Astrocyte of the cerebellum (primary cell): ENCODE results near the gene OTOGL.
"Not testable (repeated sequence)": the region's sequence is repeated elsewhere in the genome, so short reads cannot be mapped to it uniquely, and the experiment has no call there.

Source experiments
- DNase-seq: peaks from one replicate; pipeline ENCODE4 v3.0.0-alpha.2; 2011; ENCODE audit warnings: low read depth
- H3K4me3 ChIP-seq: 2 replicates; pipeline ENCODE4 v1.5.1; 2011; ENCODE audit warnings: mild to moderate bottlenecking, low read depth, low read length, moderate library complexity
- in situ Hi-C: cut with HindIII; loops from 2 replicates; pipeline ENCODE4 v1.10.0; 2017; ENCODE audit warnings: low sequenced_read_pairs
- TF ChIP-seq, protein P1 (sequence below): IDR thresholded peaks from 2 replicates; pipeline ENCODE4 v1.5.1; 2012; ENCODE audit warnings: low read length, low read depth, moderate library complexity, mild to moderate bottlenecking; ENCODE audit errors: missing control alignments

Gene OTOGL

DNA sequence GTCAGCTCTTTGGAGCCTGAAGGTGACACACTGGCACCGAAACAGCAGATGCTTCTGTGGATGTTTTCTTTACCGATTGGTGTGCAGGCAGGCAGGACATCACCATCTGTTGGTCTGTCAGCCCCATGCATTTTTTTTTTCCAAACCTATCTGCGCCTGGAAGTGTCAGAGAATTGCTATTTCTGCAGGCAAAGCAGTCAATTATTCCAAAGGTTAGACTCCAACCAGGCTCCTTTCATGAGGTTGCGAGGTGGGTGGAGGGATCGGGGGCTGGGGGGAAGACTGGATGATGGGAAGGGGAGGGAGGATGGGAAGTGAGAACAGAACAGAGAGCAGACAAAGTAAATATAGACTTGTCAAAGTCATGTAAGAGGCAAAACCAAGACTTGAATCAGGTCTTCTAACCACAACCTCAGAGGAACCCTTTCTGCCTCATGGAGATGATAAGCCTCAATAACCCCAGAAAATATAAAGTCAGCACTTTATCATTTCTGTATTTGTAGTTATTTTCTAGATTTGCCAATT lies 117.7 kb downstream of the OTOGL start:
- H3K4me3 ChIP-seq: no peak overlapping the region
- TF ChIP-seq, protein P1, sequence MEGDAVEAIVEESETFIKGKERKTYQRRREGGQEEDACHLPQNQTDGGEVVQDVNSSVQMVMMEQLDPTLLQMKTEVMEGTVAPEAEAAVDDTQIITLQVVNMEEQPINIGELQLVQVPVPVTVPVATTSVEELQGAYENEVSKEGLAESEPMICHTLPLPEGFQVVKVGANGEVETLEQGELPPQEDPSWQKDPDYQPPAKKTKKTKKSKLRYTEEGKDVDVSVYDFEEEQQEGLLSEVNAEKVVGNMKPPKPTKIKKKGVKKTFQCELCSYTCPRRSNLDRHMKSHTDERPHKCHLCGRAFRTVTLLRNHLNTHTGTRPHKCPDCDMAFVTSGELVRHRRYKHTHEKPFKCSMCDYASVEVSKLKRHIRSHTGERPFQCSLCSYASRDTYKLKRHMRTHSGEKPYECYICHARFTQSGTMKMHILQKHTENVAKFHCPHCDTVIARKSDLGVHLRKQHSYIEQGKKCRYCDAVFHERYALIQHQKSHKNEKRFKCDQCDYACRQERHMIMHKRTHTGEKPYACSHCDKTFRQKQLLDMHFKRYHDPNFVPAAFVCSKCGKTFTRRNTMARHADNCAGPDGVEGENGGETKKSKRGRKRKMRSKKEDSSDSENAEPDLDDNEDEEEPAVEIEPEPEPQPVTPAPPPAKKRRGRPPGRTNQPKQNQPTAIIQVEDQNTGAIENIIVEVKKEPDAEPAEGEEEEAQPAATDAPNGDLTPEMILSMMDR: no peak
- in situ Hi-C loops: no loop called here
- no peak for DNase-seq

DNA sequence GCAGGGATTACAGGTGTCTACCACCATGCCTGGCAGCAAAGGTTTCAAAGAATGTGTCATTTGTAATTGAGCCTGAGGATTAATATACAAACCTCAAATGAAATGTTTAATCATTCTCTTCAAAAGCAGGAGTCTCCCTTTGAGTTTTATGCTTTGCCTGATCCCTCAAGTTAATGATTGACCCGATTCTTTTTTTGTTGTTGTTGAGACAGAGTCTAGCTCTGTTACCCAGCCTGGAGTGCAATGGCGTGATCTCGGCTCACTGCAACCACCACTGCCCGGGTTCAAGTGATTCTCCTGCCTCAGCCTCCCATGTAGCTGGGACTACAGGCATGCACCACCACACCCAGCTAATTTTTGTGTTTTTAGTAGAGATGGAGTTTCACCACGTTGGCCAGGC lies 119.6 kb downstream of the OTOGL start:
- in situ Hi-C loops, DNase-seq, H3K4me3 ChIP-seq: not testable (repeated sequence)

DNA sequence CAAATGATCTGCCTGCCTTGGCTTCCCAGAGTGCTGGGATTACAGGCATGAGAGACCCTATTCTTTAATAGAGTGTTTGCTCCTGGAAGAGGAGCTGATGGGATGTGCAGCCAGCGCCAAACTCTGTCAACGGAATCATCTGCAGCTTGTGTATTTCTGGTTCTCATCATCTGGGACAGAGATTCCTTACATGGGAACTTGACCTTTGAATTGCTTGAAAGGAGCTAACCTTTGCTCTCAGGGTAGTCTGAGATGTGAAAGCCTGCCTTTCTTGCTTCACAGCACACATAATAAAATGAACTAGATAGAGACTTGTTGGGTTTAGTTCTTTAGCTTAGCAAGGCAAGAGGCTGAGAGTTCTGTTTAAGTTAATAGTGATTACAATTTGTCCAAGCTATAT lies 120.0 kb downstream of the OTOGL start:
- TF ChIP-seq, protein P1: no peak
- H3K4me3 ChIP-seq: no peak overlapping the region
- no peak for DNase-seq
- in situ Hi-C loops: no loop called here

DNA sequence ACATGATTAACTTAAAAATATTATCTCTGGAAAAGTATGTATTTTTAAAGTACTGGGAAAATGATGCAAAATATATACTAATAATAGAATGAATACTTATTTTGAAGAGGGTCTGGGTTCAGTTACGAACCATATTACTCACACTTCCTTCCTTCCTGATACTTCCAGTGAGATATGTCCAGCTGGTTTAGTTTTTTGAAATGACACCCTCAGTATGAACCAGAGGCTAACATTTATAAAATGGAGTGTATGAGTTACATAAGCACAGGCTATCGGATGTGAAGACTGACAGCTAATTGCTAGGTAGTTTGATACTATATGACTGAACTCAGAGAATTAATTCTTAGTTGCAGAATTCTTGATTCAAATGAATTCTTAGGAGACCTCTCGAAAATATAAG lies 122.9 kb downstream of the OTOGL start:
- DNase-seq: no peak
- TF ChIP-seq, protein P1: no peak
- in situ Hi-C loops: no loop called here
- no peak overlapping the region for H3K4me3 ChIP-seq

DNA sequence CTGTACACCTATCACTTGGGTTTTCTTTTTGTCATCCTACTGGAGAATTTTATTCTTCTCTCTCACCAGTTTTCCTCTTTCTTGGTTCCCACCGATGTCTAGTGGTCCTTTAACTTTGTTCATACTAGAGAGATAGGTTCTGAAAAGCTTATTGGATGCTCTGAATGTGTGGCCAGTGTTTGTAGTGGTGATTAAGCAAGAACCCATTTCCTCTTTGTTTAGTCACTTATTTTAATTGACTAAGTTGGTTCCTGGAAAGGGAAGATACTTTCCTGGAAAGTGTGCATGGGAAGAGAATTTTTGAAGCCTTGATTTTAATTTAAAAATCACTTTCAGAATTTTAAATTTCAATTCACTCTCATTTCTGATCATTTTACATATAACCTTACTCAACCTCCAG lies 127.2 kb downstream of the OTOGL start:
- TF ChIP-seq, protein P1: no peak
- in situ Hi-C loops: no loop called here
- DNase-seq: no peak

DNA sequence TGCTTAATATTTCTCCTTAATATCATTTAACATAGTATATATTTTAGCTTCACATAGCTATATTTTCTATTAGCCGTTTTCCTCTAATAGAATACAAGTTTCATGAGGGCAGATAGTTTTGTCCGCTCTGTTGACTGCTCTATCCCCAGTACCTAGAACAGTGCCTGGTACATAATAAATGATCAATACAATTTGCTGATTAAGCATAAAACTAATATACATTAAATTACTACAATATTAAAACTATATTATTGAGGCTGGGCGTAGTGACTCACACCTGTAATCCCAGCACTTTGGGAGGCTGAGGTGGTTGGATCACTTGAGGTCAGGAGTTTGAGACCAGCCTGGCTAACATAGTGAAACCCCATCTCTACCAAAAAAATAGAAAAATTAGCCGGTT lies 128.6 kb downstream of the OTOGL start:
- H3K4me3 ChIP-seq, in situ Hi-C loops, DNase-seq: not testable (repeated sequence)

More for the DNA sequence above, 127.2 kb downstream of the OTOGL start:
- H3K4me3 ChIP-seq: no peak overlapping the region

DNA sequence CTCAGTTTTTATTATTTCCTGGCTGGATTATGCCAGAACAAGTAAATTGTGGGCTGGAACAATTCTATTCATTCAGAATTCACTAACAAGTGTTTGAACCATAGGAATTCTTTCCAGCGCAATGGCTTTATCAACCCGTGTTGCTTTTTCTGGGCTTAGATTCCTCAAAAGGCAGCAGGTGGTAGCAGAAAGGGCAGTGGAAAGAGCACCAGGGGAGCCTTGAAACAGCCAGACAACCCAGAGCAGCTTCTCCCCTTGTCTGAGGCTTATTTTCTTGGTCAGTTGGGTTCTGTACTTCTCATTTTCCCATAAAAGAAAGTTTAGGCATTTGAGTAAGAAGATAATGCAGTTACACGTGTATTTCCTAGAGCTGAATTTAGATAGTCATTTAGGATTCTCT lies 130.7 kb downstream of the OTOGL start:
- DNase-seq: peak; percentile 84
- H3K4me3 ChIP-seq: no peak overlapping the region
- TF ChIP-seq, protein P1: no peak
- in situ Hi-C loops: no loop called here

DNA sequence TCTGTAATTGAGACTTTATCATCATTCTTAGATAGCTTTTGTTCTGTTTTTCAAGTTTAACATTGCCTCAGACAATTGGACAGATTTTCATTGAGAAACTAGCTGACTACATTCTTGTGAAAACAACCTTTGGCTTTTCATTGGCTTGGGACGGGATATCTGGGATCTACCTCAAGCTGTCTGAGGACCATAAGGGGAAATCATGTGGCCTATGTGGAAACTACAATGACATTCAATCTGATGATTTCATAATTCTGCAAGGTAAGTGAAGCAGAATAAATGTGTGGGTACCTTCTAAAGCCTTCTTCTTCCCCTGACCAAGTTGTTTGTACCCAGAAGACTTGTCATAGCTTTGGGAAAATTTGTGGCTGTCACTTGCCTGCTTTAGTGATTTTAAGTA lies 133.5 kb downstream of the OTOGL start:
- TF ChIP-seq, protein P1: no peak
- in situ Hi-C loops: no loop called here
- no peak overlapping the region for H3K4me3 ChIP-seq
- no peak for DNase-seq
